ENCODE results near the gene SPRING1. TPM values are rescaled to one million over a fixed set of nuclear protein-coding genes. Genes with fewer than 3 reads are reported as not detected.

SPRING1 gene
- total RNA-seq, 1 experiment from 2014 or later, result 44.2 TPM

- no peak overlapping the region for H3K23ac ChIP-seq (ENCODE audit: insufficient read length, low read depth, low read length)
Measured at GRCh38 chr12:116780942-116781341, 43.1 kb upstream of the SPRING1 start.

More at GRCh38 chr12:116780942-116781341, 43.1 kb upstream of the SPRING1 start:
- no peak overlapping the region for H4K5ac ChIP-seq (ENCODE audit: insufficient read length, low read depth, low read length)
- no peaks in the 10 kb centered on the region for H3K23me2 ChIP-seq (ENCODE audit: insufficient read length, low read depth, low read length, poor library complexity, severe bottlenecking)
- H3K27ac ChIP-seq (ENCODE audit: insufficient read length, low read depth, low read length), result no peak overlapping the region
- H3K79me1 ChIP-seq (ENCODE audit: insufficient read depth, low read depth, low read length, poor library complexity, severe bottlenecking), result no peaks in the 10 kb centered on the region
- Mint-ChIP-seq H3K4me1 (peaks cover 5 to 7% of the 10 kb centered on the region in 2 experiments; a peak in 3 of 4 replicates), H3K4me3 (no peak overlapping the region), H3K27ac (no peak overlapping the region), H3K9me3 (no peaks in the 10 kb centered on the region), H3K36me3 (ENCODE audit: insufficient read depth in 1 of 3, low read depth in 3 of 3) (peaks cover 26 to 67% (median 61%) of the 10 kb centered on the region in 3 experiments), H3K27me3 (ENCODE audit: low read depth) (no peaks in the 10 kb centered on the region)
- H4K91ac ChIP-seq (ENCODE audit: insufficient read length, low read depth, low read length), result no peak overlapping the region
- no peaks in the 10 kb centered on the region for H3K79me2 ChIP-seq (ENCODE audit: insufficient read depth, low read length)
- H2BK12ac ChIP-seq (ENCODE audit: insufficient read length, low read depth, low read length), result no peak overlapping the region
- no peaks in the 10 kb centered on the region for H3K9me3 ChIP-seq (ENCODE audit: control insufficient read depth, low read depth, low read length)
- WGBS (ENCODE audit: extremely low coverage, insufficient read length, low lambda C conversion rate), result no CpG with 5 or more reads among the region's 4 CpGs
- no peak for TF ChIP-seq CTCF (conservative IDR thresholded peaks at IDR 0.05)
- no peak overlapping the region for H3K9ac ChIP-seq (ENCODE audit: extremely low read depth, insufficient read length, low read length)
- no peak overlapping the region for H4K8ac ChIP-seq (replicated peaks; ENCODE audit: insufficient read length, low read depth, low read length)
- H2BK120ac ChIP-seq (ENCODE audit: low read depth, low read length, poor library complexity, severe bottlenecking), result no peak overlapping the region
- H4K20me1 ChIP-seq (ENCODE audit: control insufficient read depth, insufficient read depth, insufficient read length), result no peaks in the 10 kb centered on the region
- H2BK15ac ChIP-seq (ENCODE audit: low read depth, low read length), result no peak overlapping the region
- no peak overlapping the region for H3K18ac ChIP-seq (ENCODE audit: insufficient read length, low read depth, low read length)
- H3K4me1 ChIP-seq (ENCODE audit: insufficient read depth, low read length), result no peaks in the 10 kb centered on the region
- no peaks in the 10 kb centered on the region for H3K27me3 ChIP-seq (ENCODE audit: insufficient read depth, low read length)
- no peak overlapping the region for H3K14ac ChIP-seq (ENCODE audit: insufficient read depth, low read length)
- no peak overlapping the region for H2BK5ac ChIP-seq (ENCODE audit: insufficient read length, low read length)
- no peak overlapping the region for H3K56ac ChIP-seq (ENCODE audit: insufficient read length, low read depth, low read length)
- H3K4me2 ChIP-seq (ENCODE audit: insufficient read depth, insufficient read length, low read length), result no peak overlapping the region
- no peak overlapping the region for H2BK20ac ChIP-seq (ENCODE audit: low read depth, low read length, poor library complexity, severe bottlenecking)
- no peak overlapping the region for H3T11ph ChIP-seq (ENCODE audit: low read length)
- H3K4ac ChIP-seq (ENCODE audit: low read depth, low read length), result no peak overlapping the region
- H2AFZ ChIP-seq (ENCODE audit: low read length), result no peak overlapping the region
- H2AK5ac ChIP-seq (ENCODE audit: insufficient read length, low read length), result no peak overlapping the region
- no peak for DNase-seq
